ENCODE measurements around the gene OSCP1. TPM values are rescaled to one million over a fixed set of nuclear protein-coding genes. Genes with fewer than 3 reads are reported as not detected.

The OSCP1 gene
- total RNA-seq, 1 experiment from 2014 or later, result 3.2 TPM

DNA sequence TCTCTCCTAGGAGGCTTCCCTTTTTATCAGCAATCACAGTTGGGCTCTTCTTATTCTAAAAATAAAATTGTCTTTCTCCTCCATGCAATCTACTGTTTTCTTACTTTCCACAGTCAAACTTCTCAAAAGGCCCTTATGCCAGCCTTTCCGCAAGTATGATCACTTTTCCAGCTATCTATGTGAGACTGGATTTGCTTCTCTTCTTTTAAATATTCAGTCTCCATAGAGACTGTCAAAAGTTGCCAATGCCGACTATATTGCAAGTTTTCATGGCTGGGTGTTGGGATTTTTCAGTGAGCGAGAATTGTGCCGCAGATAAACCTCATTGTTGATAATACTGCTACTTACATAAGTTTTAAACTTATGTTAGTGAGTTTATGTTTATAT, 47.8 kb downstream of the OSCP1 start:
- Histone ChIP-seq H3K18ac (ENCODE audit: insufficient read length, low read depth, low read length) (no peak overlapping the region), H4K20me1 (ENCODE audit: control insufficient read depth, insufficient read depth, insufficient read length) (no peaks in the 10 kb centered on the region), H4K8ac (replicated peaks; ENCODE audit: insufficient read length, low read depth, low read length) (no peak overlapping the region), H4K91ac (ENCODE audit: insufficient read length, low read depth, low read length) (no peak overlapping the region), H3K56ac (ENCODE audit: insufficient read length, low read depth, low read length) (no peak overlapping the region), H3K4me1 (ENCODE audit: insufficient read depth, low read length) (no peaks in the 10 kb centered on the region), H3K79me1 (ENCODE audit: insufficient read depth, low read depth, low read length, poor library complexity, severe bottlenecking) (no peaks in the 10 kb centered on the region), H2BK120ac (ENCODE audit: low read depth, low read length, poor library complexity, severe bottlenecking) (no peak overlapping the region), H3K14ac (ENCODE audit: insufficient read depth, low read length) (no peak overlapping the region), H3K27me3 (ENCODE audit: insufficient read depth, low read length) (no peaks in the 10 kb centered on the region), H2BK12ac (ENCODE audit: insufficient read length, low read depth, low read length) (no peak overlapping the region), H2BK5ac (ENCODE audit: insufficient read length, low read length) (no peak overlapping the region), H2BK15ac (ENCODE audit: low read depth, low read length) (no peak overlapping the region), H2AFZ (ENCODE audit: low read length) (no peak overlapping the region), H4K5ac (ENCODE audit: insufficient read length, low read depth, low read length) (no peak overlapping the region), H3K79me2 (ENCODE audit: insufficient read depth, low read length) (no peaks in the 10 kb centered on the region), H3K9me3 (ENCODE audit: control insufficient read depth, low read depth, low read length) (no peaks in the 10 kb centered on the region), H3K9ac (ENCODE audit: extremely low read depth, insufficient read length, low read length) (no peak overlapping the region), H3K4ac (ENCODE audit: low read depth, low read length) (no peak overlapping the region), H2AK5ac (ENCODE audit: insufficient read length, low read length) (no peak overlapping the region), H3K23ac (ENCODE audit: insufficient read length, low read depth, low read length) (no peak overlapping the region), H3K23me2 (ENCODE audit: insufficient read length, low read depth, low read length, poor library complexity, severe bottlenecking) (peaks cover 13% of the 10 kb centered on the region), H2BK20ac (ENCODE audit: low read depth, low read length, poor library complexity, severe bottlenecking) (no peak overlapping the region), H3K4me2 (ENCODE audit: insufficient read depth, insufficient read length, low read length) (no peak overlapping the region), H3T11ph (ENCODE audit: low read length) (no peak overlapping the region), H3K27ac (ENCODE audit: insufficient read length, low read depth, low read length) (no peak overlapping the region)
- H3K4me1 Mint-ChIP-seq, result peaks cover 18 to 19% of the 10 kb centered on the region in 2 experiments
- peaks cover 0 to 5% (median 4%) of the 10 kb centered on the region in 3 experiments; a peak in 6 of 7 replicates for H3K36me3 Mint-ChIP-seq (ENCODE audit: insufficient read depth in 1 of 3, low read depth in 3 of 3)
- TF ChIP-seq, protein P1, sequence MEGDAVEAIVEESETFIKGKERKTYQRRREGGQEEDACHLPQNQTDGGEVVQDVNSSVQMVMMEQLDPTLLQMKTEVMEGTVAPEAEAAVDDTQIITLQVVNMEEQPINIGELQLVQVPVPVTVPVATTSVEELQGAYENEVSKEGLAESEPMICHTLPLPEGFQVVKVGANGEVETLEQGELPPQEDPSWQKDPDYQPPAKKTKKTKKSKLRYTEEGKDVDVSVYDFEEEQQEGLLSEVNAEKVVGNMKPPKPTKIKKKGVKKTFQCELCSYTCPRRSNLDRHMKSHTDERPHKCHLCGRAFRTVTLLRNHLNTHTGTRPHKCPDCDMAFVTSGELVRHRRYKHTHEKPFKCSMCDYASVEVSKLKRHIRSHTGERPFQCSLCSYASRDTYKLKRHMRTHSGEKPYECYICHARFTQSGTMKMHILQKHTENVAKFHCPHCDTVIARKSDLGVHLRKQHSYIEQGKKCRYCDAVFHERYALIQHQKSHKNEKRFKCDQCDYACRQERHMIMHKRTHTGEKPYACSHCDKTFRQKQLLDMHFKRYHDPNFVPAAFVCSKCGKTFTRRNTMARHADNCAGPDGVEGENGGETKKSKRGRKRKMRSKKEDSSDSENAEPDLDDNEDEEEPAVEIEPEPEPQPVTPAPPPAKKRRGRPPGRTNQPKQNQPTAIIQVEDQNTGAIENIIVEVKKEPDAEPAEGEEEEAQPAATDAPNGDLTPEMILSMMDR (conservative IDR thresholded peaks at IDR 0.05), result no peak
- H3K4me3 Mint-ChIP-seq, result peak overlapping the region in 1 of 2 experiments; percentile 84; a peak in 2 of 5 replicates
- no peak for DNase-seq
- no CpG with 5 or more reads among the region's 4 CpGs for WGBS (ENCODE audit: extremely low coverage, insufficient read length, low lambda C conversion rate)
- H3K9me3 Mint-ChIP-seq, result no peaks in the 10 kb centered on the region; a peak in 1 of 5 replicates
- no peaks in the 10 kb centered on the region for H3K27me3 Mint-ChIP-seq (ENCODE audit: low read depth)
- peak overlapping the region in 1 of 3 experiments; percentile 45; a peak in 1 of 7 replicates for H3K27ac Mint-ChIP-seq
